ENCODE results near the gene DEAF1. TPM values are rescaled to one million over a fixed set of nuclear protein-coding genes. Genes with fewer than 3 reads are reported as not detected.

DEAF1 gene
- total and polyA plus RNA-seq, 2 experiments from 2014 or later, result 42.6 to 47.8 TPM

- Mint-ChIP-seq H3K27me3 (ENCODE audit: insufficient read depth, low read depth, poor library complexity) (peaks cover 14% of the 10 kb centered on the region), H3K4me3 (no peak overlapping the region), H3K9me3 (no peaks in the 10 kb centered on the region), H3K36me3 (ENCODE audit: low read depth) (no peaks in the 10 kb centered on the region), H3K4me1 (no peaks in the 10 kb centered on the region), H3K27ac (no peak overlapping the region)
- no peak for TF ChIP-seq EZH2 (IDR thresholded peaks at IDR 0.05; ENCODE audit: low read depth, unreplicated experiment)
- TF ChIP-seq NANOG (IDR thresholded peaks at IDR 0.05; ENCODE audit: borderline replicate concordance), result no peak
- no peak for TF ChIP-seq ZNF462 (CRISPR knock-in tag; IDR thresholded peaks at IDR 0.05)
- H3K79me2 ChIP-seq (replicated peaks; ENCODE audit: insufficient read depth), result no peaks in the 10 kb centered on the region
- H3K27me3 ChIP-seq (ENCODE audit: insufficient read depth), result no peaks in the 10 kb centered on the region; the same call in 1 of the 2 replicates
- H2AFZ ChIP-seq, result no peak overlapping the region
- no peaks in the 10 kb centered on the region for H3K36me3 ChIP-seq (ENCODE audit: insufficient read depth)
- H3K9me2 ChIP-seq (ENCODE audit: insufficient read depth), result no peaks in the 10 kb centered on the region
- ATAC-seq, result no peak
- H3K4me1 ChIP-seq (ENCODE audit: insufficient read depth), result peaks cover 7% of the 10 kb centered on the region; the same call in 1 of the 2 replicates
- peaks cover 6% of the 10 kb centered on the region for H3F3A ChIP-seq (replicated peaks; ENCODE audit: low read depth)
- no peaks in the 10 kb centered on the region for H4K20me1 ChIP-seq (replicated peaks; ENCODE audit: insufficient read depth)
- H3K4me2 ChIP-seq, result no peak overlapping the region
- H3K4me3 ChIP-seq, result no peak overlapping the region
- DNase-seq (ENCODE audit: low spot score), result no peak
- no peak overlapping the region for H3K27ac ChIP-seq (ENCODE audit: low read depth)
Measured at GRCh38 chr11:620201-620600, 74.8 kb downstream of the DEAF1 start.

- no peak overlapping the region for H3K4me3 Mint-ChIP-seq
- Histone ChIP-seq H4K20me1 (replicated peaks; ENCODE audit: insufficient read depth) (no peaks in the 10 kb centered on the region), H3K4me3 (no peak overlapping the region), H3K4me2 (no peak overlapping the region), H3K79me2 (replicated peaks; ENCODE audit: insufficient read depth) (no peaks in the 10 kb centered on the region), H3K36me3 (ENCODE audit: insufficient read depth) (no peaks in the 10 kb centered on the region), H2AFZ (no peak overlapping the region), H3K27me3 (ENCODE audit: insufficient read depth) (no peaks in the 10 kb centered on the region), H3K9me2 (ENCODE audit: insufficient read depth) (no peaks in the 10 kb centered on the region), H3F3A (replicated peaks; ENCODE audit: low read depth) (peaks cover 9% of the 10 kb centered on the region), H3K27ac (ENCODE audit: low read depth) (no peak overlapping the region), H3K4me1 (ENCODE audit: insufficient read depth) (peaks cover 7% of the 10 kb centered on the region; the same call in 1 of the 2 replicates)
- ATAC-seq (no peak), DNase-seq (ENCODE audit: low spot score) (no peak)
- no peaks in the 10 kb centered on the region; the same call in 2 of the 3 replicates for H3K4me1 Mint-ChIP-seq
- H3K27ac Mint-ChIP-seq, result no peak overlapping the region
- no peaks in the 10 kb centered on the region for H3K9me3 Mint-ChIP-seq
- no peak for TF ChIP-seq NANOG (IDR thresholded peaks at IDR 0.05; ENCODE audit: borderline replicate concordance)
- H3K27me3 Mint-ChIP-seq (ENCODE audit: insufficient read depth, low read depth, poor library complexity), result peaks cover 14% of the 10 kb centered on the region
- H3K36me3 Mint-ChIP-seq (ENCODE audit: low read depth), result no peaks in the 10 kb centered on the region
Measured at GRCh38 chr11:619628-620050, 75.4 kb downstream of the DEAF1 start.

All from GM23338 (cell line).